T-helper 1 cell (primary cell): ENCODE measurements around the gene GPR183.

Experiments used
- DNase-seq, 5 donors: peaks; one replicate each; pipeline ENCODE4 v3.0.0-alpha.2; 2012 to 2020

Gene GPR183

DNA sequence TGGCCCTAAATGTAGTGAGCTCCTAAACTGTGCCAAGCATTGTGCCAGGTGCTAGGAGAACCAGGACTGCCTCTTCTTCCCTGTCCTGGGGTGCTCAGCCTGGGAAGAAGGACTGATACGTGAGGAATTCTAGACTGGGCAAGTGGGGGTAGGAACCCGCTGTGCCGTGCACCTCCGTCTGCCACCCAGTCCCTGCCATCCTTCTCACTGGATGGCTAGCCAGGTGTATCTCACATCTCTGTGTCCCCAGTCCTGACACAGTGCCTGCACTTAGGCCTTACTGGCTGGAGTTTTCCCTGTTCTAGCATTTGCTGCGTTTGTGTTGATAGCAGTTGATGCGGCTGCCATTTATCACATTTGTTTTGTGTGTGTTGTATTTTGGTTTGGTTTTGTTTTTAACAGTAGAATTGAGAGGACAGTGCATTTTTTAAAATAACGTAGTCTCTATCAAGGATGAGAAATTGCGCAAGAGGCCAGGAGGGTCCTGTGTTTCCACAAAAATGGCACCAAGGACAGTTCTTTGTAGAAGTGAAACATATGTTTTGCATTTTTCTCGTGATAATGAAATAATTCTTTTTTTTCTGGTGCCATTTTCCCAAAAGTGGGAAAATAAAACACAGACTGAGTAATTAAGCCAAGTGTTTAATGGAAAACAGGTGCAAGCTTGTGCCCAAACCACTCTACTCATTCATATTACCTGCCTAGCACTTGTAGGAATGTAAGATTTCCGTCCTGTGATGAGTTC lies 4.7 kb upstream of the GPR183 start:
- DNase-seq: no peak

- no peak for DNase-seq
These were observed 3.9 kb upstream of the GPR183 start for GRCh38 chr13:99311137-99311536.

DNA sequence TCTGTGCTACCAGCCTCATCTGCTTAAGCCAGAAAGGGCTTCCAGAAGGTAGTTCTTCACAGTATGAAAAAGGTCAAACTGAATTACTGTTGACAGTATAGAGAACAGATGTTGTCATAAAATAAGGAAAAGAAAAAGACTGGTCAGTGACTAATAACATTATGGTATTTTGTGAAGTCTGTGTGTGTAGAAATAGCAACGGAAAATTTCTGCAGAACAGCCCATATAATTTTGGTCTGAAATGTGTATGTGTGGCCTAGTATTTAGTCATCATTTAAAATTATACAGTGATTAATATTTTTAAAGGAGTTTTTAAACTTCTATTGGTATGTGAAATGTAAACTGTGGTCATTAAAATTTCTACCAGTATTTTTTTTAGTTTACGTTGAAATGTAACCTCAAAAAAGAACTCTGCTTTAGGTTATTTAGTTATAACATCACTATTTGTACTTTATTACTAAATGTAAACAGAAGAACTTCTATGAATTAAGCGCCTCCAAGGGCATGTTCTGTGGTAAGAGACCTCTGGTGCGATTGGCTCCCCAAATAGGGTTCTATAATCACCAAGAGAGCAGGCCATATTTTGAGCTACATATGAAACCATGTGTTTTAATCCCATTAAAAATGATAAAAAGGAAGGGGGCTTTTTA lies 3.3 kb upstream of the GPR183 start:
- DNase-seq: no peak

GRCh38 chr13:99308471-99309087 lies 1.4 kb upstream of the GPR183 start:
- DNase-seq: no peak

DNA sequence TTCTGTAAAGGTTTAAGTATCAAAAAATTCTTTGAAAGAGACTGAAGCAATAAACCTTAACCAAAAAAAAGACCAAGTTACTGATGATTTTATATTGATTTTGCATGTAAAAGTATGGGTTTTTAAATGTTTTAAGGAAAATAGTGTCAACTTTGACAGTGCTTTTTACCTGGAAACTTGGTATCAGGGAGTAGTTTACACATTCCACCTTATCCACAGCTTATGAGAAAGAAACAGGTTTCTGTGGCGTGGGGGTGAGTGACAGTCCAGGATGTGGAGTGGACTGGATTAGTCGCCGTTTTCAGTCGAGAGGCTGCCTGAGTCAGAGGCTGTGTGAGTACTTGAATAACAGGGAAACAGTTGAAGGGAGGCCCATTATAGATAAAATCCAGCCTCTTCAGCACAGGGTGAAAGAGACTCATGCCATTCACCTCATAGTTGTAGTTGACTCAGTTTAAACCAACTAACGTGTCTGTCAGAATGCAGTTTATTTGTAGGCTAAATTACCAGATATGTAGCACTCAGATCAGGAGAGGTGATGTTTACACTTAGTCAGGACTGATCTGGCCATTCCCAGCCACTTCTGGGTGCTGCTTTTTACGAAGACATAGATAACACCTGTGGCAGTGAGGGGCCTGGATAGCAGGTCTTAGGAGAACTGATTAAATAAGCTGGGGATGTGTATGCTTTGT lies 595 bp upstream of the GPR183 start:
- DNase-seq: peak in 2 of 5 donors; percentile 28 to 82

GRCh38 chr13:99305566-99305965 lies 1.6 kb downstream of the GPR183 start:
- no peak for DNase-seq

GRCh38 chr13:99305158-99305557 lies 2.0 kb downstream of the GPR183 start:
- no peak for DNase-seq

DNA sequence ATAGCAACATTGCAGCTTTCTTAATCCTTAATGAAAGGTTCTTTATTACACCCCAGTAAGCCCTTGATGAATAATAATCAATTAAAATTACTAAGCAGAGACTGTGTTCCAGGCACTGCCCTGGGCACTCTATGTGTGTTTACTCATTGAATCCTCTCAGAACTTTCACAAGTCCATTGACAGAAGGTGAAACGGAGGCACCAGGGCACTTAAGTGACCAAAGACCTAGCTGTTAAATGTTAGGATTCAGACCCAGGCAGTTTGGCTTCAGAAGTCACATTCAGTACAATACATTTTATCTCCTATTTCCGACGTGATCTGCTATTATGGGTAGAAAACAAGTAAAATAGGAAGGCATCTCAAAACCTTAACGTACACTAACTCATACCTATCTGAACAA lies 2.7 kb downstream of the GPR183 start:
- no peak for DNase-seq

DNA sequence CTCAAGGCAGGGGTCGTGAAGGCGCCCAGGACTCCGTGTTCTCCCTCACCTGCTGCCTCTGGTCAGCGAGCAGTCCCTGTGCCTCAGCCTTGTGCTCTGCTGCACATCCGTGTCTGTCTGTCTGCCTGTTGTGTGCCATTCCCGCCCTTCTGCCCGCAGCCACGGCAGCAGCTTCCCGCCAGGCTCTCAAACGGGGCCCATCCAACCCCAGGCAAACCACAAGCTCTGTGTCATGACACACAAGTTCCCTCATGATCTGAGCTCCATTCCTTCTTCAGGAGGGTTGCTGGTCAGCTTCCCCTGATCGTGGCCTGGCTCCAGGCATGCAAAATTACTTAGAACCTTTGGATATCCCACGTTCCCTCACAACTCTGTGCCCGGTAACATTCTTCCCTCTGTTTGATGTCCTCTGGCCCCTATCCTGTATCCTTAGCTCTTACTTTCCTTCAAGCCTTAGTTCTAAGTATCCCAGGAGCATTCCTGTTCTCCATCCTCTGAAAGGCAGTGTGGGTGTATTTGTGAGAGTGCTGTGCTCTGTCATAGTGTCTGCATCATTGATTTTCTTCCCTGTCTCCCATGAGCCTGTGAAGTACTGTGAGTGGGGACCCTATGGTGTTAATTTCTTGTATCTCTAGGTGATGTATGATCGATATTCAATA lies 3.2 kb downstream of the GPR183 start:
- peak in 4 of 5 donors; percentile 41 to 62 (median 45) for DNase-seq

DNA sequence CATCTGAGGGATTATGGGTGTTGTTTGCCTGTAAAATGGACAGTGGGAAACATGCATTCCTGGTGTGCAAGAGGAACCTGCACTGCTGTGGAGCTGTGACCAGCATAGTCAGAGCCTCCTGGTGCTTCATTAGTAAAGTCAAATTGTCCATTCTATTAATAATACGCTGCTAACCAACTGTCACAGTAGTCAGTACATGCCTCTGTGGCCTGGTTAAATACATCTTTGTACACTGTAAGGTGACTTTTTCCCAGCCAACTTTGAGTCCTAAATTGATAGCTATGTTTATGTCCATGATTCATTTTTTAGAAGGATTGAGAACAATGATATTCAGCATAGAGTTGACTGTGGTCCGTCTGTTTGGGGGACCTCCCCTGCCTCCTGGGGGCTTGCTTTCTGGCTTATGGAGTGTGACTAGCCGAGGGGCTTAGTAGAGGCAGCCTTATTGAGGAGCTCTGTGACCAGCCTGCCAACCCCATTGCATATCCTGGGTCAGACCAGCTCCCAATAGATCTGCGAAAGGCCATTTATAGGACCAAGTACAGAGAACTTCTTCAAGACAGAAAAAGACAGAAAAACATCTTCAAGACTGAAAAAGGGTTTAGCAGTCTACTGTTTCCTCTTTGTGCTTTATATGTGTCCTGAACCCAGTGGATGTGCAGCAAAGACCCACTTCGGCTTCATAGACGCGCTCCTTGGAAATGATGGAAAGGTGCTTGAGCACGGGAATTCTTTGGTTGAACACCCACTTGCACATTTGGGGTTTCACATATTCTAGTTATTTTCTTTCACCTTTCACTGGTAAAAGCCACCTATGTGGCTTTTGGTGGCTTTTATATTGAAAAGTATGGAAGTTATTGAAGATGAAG lies 4.3 kb downstream of the GPR183 start:
- no peak for DNase-seq

GRCh38 chr13:99301913-99302636 lies 5.1 kb downstream of the GPR183 start:
- no peak for DNase-seq

- DNase-seq: no peak
These were observed 6.0 kb downstream of the GPR183 start for GRCh38 chr13:99301056-99301838.

DNA sequence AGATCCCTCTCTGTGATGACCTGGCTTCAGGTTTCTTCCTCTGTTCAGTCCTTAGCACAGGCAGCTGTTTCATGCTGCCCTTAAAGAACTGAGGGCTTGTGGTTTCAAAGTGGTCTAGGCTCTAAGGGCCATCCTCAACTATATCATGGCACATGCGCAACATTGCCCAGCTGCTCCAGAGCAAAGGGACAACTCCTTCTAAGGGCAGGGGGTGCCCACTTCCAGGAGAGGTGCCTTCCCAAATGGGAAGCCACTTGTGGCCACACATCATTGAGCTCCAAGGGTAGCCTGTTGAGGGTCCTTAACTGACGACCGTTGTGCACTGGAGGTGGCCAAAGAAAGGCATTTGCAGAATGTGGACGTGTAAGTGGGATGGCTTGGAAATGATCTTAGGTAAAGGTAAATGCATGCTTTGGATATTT lies 7.3 kb downstream of the GPR183 start:
- DNase-seq: no peak

- DNase-seq: no peak
These were observed 7.8 kb downstream of the GPR183 start for GRCh38 chr13:99299256-99299919.

DNA sequence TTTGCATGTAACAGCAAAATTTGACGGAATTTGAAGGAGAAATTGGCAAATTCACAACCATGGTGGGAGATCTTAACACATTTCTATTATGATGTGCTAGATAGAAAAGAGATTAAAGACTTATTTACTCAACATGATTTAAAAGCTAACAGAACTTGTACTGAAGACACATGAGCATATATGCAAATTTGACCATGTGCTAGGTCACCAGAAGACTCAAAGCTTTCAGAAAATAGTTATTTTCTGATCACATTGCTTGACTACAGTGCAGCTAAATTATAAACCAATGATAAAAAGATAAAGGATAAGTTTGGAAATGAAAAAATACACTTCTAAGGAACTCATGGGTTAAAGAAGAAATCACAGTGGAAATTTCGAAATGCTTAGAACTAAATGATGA lies 9.1 kb downstream of the GPR183 start:
- DNase-seq: no peak

DNA sequence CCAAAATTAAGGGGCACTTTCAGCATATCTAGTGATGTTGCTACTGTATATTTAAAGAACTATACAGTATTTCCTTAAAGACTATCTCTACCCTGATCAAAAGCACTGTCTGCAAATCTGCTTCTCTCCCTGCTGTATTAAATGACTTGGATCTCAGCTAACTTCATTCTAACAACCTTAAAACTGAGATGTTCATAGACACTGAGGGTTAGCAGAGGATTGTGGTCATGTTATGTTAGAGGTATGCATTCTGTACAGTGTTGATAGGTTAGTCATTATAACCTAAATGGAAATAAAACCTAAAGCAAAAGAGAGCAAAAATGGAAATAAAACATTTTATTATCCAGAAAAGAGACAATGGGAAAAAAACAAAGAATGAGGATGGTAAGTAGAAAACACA lies 9.9 kb downstream of the GPR183 start:
- no peak for DNase-seq

- peak in 1 of 5 donors; percentile 77 for DNase-seq
These were observed 10.8 kb downstream of the GPR183 start for GRCh38 chr13:99296398-99296797.

GRCh38 chr13:99295488-99296252 lies 11.5 kb downstream of the GPR183 start:
- DNase-seq: no peak

GRCh38 chr13:99294958-99295357 lies 12.2 kb downstream of the GPR183 start:
- peak in 1 of 5 donors; percentile 50 for DNase-seq
